GM23338 (cell line): Measurements from ENCODE around the gene ZNF155. TPM values are rescaled to one million over a fixed set of nuclear protein-coding genes. Genes with fewer than 3 reads are reported as not detected.
A peak's percentile ranks its signal among the peaks of the same experiment; 100 is the strongest.

ENCODE experiments used
- ATAC-seq: fragments of 200-7000 bp; cut with Tn5 transposase; 3 replicates; pipeline ENCODE4 v1.9.1; 2020
- DNase-seq: peaks from one replicate; pipeline ENCODE4 v3.0.0-alpha.2; 2015; ENCODE audit warnings: low spot score
- H2AFZ ChIP-seq: fragments of 200-600 bp; sonication (generic); 2 replicates; pipeline ENCODE4 v1.8.0; 2016; ENCODE audit warnings: antibody characterized with exemption, mild to moderate bottlenecking, moderate library complexity
- H3F3A ChIP-seq: fragments of 200-600 bp; sonication (generic); replicated peaks from 2 replicates; pipeline ENCODE4 v1.8.0; 2017; ENCODE audit warnings: antibody characterized with exemption, mixed run types, low read depth
- H3K27ac ChIP-seq: fragments of 200-600 bp; sonication (generic); 2 replicates; pipeline ENCODE4 v1.6.1; 2016; ENCODE audit warnings: low read depth
- H3K27me3 ChIP-seq: fragments of 200-600 bp; sonication (generic); 2 replicates; pipeline ENCODE4 v1.8.0; 2016; ENCODE audit warnings: mild to moderate bottlenecking, mixed run types, moderate library complexity; ENCODE audit not compliant: insufficient read depth
- H3K36me3 ChIP-seq: fragments of 200-600 bp; sonication (generic); 2 replicates; pipeline ENCODE4 v1.8.0; 2016; ENCODE audit warnings: mild to moderate bottlenecking; ENCODE audit not compliant: insufficient read depth
- H3K4me1 ChIP-seq: fragments of 200-600 bp; sonication (generic); 2 replicates; pipeline ENCODE4 v1.8.0; 2016; ENCODE audit warnings: mild to moderate bottlenecking, moderate library complexity; ENCODE audit not compliant: insufficient read depth
- H3K4me2 ChIP-seq: fragments of 200-600 bp; sonication (generic); 2 replicates; pipeline ENCODE4 v1.7.1; 2017; ENCODE audit warnings: mixed run types
- H3K4me3 ChIP-seq: fragments of 200-600 bp; sonication (generic); 2 replicates; pipeline ENCODE4 v1.6.1; 2016; ENCODE audit warnings: mixed run types
- H3K79me2 ChIP-seq: fragments of 200-600 bp; sonication (generic); replicated peaks from 2 replicates; pipeline ENCODE4 v1.8.0; 2017; ENCODE audit warnings: mild to moderate bottlenecking; ENCODE audit not compliant: insufficient read depth
- H3K9me2 ChIP-seq: fragments of 200-600 bp; sonication (generic); 2 replicates; pipeline ENCODE4 v1.8.0; 2017; ENCODE audit not compliant: insufficient read depth
- H4K20me1 ChIP-seq: fragments of 200-600 bp; sonication (generic); replicated peaks from 2 replicates; pipeline ENCODE4 v1.8.0; 2017; ENCODE audit warnings: mild to moderate bottlenecking; ENCODE audit not compliant: insufficient read depth
- H3K27ac Mint-ChIP-seq: 2 replicates; pipeline ENCODE4 v1.8.0; 2020; ENCODE audit warnings: inconsistent platforms, mild to moderate bottlenecking, moderate library complexity, mixed read lengths
- H3K27me3 Mint-ChIP-seq: 3 replicates; pipeline ENCODE4 v1.8.0; 2022; ENCODE audit warnings: low read depth, mild to moderate bottlenecking, moderate library complexity, mixed read lengths, inconsistent platforms; ENCODE audit not compliant: insufficient read depth, poor library complexity
- H3K36me3 Mint-ChIP-seq: 3 replicates; pipeline ENCODE4 v1.8.0; 2021; ENCODE audit warnings: low read depth, mild to moderate bottlenecking, inconsistent platforms, moderate library complexity, mixed read lengths
- H3K4me1 Mint-ChIP-seq: 3 replicates; pipeline ENCODE4 v1.8.0; 2020; ENCODE audit warnings: mild to moderate bottlenecking, inconsistent platforms, mixed read lengths
- H3K4me3 Mint-ChIP-seq: 3 replicates; pipeline ENCODE4 v1.8.0; 2021; ENCODE audit warnings: moderate library complexity, mild to moderate bottlenecking, inconsistent platforms, mixed read lengths
- H3K9me3 Mint-ChIP-seq: 3 replicates; pipeline ENCODE4 v1.8.0; 2020; ENCODE audit warnings: moderate library complexity, mild to moderate bottlenecking, inconsistent platforms, mixed read lengths
- CREB1 ChIP-seq: fragments of 250-450 bp; sonication (Bioruptor Pico); IDR thresholded peaks from 2 replicates; pipeline ENCODE4 v1.5.0; 2020; ENCODE audit warnings: low read depth, mild to moderate bottlenecking, moderate library complexity
- EZH2 ChIP-seq: fragments of 200-600 bp; sonication (generic); IDR thresholded peaks from one replicate; pipeline ENCODE4 v1.8.0; 2017; ENCODE audit warnings: antibody characterized with exemption, mild to moderate bottlenecking, low read depth; ENCODE audit not compliant: unreplicated experiment
- EZH2phosphoT487 ChIP-seq: fragments of 200-600 bp; sonication (generic); IDR thresholded peaks from one replicate; pipeline ENCODE4 v1.8.1; 2018; ENCODE audit warnings: antibody characterized with exemption; ENCODE audit not compliant: unreplicated experiment
- POLR2AphosphoS5 ChIP-seq: IDR thresholded peaks from 2 replicates; pipeline ENCODE4 v1.6.1; 2016; ENCODE audit warnings: antibody characterized with exemption, low read depth
- STAT1 ChIP-seq: IDR thresholded peaks from one replicate; pipeline ENCODE4 v1.6.1; 2016; ENCODE audit warnings: antibody characterized with exemption; ENCODE audit not compliant: unreplicated experiment
- polyA plus RNA-seq: library from polyadenylated mRNA; unstranded; fragments of >200 nt; fragmentation: Nextera tagmentation; extraction: Ambion mirVana; gene quantifications from 2 replicates; pipeline ENCODE4 v1.2.1, GENCODE V29; 2016
- total RNA-seq: library from RNA; depleted of rRNA; stranded (reverse); fragments of >200 nt; shearing (Covaris generic); gene quantifications from 2 replicates; pipeline ENCODE4 v1.2.3, GENCODE V29; 2014
- TF ChIP-seq, protein P1 (sequence below): fragments of 250-450 bp; sonication (Bioruptor Pico); IDR thresholded peaks from 2 replicates; pipeline ENCODE4 v1.5.0; 2020; ENCODE audit warnings: mild to moderate bottlenecking, moderate library complexity
- TF ChIP-seq, protein P2 (sequence below): IDR thresholded peaks from 2 replicates; pipeline ENCODE4 v1.6.1; 2016; ENCODE audit warnings: antibody characterized with exemption

Gene ZNF155
- total and polyA plus RNA-seq, 2 experiments from 2014 or later = 3.8 to 6.0 TPM

DNA sequence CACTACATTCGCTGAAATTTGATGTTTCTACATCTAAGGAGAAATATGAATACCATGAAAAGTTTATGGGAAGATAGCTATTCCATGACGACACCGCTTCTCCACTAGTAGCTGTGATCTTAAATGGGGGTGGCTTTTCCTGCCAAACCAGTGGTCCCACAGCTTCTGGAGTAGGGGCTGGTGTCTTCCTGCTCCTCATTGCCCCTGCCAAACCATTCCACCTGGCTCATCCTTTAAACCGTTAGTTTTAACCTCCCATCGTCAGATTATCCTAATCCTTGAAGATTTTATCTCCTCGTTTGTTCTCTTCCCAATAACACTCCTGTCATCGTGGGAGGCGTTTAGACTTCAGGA lies 18.2 kb downstream of the ZNF155 start (continued):
- TF ChIP-seq, protein P1, sequence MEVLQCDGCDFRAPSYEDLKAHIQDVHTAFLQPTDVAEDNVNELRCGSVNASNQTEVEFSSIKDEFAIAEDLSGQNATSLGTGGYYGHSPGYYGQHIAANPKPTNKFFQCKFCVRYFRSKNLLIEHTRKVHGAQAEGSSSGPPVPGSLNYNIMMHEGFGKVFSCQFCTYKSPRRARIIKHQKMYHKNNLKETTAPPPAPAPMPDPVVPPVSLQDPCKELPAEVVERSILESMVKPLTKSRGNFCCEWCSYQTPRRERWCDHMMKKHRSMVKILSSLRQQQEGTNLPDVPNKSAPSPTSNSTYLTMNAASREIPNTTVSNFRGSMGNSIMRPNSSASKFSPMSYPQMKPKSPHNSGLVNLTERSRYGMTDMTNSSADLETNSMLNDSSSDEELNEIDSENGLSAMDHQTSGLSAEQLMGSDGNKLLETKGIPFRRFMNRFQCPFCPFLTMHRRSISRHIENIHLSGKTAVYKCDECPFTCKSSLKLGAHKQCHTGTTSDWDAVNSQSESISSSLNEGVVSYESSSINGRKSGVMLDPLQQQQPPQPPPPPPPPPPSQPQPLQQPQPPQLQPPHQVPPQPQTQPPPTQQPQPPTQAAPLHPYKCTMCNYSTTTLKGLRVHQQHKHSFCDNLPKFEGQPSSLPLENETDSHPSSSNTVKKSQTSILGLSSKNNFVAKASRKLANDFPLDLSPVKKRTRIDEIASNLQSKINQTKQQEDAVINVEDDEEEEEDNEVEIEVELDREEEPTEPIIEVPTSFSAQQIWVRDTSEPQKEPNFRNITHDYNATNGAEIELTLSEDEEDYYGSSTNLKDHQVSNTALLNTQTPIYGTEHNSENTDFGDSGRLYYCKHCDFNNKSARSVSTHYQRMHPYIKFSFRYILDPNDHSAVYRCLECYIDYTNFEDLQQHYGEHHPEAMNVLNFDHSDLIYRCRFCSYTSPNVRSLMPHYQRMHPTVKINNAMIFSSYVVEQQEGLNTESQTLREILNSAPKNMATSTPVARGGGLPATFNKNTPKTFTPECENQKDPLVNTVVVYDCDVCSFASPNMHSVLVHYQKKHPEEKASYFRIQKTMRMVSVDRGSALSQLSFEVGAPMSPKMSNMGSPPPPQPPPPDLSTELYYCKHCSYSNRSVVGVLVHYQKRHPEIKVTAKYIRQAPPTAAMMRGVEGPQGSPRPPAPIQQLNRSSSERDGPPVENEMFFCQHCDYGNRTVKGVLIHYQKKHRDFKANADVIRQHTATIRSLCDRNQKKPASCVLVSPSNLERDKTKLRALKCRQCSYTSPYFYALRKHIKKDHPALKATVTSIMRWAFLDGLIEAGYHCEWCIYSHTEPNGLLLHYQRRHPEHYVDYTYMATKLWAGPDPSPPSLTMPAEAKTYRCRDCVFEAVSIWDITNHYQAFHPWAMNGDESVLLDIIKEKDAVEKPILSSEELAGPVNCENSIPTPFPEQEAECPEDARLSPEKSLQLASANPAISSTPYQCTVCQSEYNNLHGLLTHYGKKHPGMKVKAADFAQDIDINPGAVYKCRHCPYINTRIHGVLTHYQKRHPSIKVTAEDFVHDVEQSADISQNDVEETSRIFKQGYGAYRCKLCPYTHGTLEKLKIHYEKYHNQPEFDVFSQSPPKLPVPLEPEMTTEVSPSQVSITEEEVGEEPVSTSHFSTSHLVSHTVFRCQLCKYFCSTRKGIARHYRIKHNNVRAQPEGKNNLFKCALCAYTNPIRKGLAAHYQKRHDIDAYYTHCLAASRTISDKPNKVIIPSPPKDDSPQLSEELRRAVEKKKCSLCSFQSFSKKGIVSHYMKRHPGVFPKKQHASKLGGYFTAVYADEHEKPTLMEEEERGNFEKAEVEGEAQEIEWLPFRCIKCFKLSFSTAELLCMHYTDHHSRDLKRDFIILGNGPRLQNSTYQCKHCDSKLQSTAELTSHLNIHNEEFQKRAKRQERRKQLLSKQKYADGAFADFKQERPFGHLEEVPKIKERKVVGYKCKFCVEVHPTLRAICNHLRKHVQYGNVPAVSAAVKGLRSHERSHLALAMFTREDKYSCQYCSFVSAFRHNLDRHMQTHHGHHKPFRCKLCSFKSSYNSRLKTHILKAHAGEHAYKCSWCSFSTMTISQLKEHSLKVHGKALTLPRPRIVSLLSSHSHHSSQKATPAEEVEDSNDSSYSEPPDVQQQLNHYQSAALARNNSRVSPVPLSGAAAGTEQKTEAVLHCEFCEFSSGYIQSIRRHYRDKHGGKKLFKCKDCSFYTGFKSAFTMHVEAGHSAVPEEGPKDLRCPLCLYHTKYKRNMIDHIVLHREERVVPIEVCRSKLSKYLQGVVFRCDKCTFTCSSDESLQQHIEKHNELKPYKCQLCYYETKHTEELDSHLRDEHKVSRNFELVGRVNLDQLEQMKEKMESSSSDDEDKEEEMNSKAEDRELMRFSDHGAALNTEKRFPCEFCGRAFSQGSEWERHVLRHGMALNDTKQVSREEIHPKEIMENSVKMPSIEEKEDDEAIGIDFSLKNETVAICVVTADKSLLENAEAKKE (CRISPR knock-in tag) = no peak
- TF ChIP-seq EZH2 (no peak), STAT1 (no peak)

DNA sequence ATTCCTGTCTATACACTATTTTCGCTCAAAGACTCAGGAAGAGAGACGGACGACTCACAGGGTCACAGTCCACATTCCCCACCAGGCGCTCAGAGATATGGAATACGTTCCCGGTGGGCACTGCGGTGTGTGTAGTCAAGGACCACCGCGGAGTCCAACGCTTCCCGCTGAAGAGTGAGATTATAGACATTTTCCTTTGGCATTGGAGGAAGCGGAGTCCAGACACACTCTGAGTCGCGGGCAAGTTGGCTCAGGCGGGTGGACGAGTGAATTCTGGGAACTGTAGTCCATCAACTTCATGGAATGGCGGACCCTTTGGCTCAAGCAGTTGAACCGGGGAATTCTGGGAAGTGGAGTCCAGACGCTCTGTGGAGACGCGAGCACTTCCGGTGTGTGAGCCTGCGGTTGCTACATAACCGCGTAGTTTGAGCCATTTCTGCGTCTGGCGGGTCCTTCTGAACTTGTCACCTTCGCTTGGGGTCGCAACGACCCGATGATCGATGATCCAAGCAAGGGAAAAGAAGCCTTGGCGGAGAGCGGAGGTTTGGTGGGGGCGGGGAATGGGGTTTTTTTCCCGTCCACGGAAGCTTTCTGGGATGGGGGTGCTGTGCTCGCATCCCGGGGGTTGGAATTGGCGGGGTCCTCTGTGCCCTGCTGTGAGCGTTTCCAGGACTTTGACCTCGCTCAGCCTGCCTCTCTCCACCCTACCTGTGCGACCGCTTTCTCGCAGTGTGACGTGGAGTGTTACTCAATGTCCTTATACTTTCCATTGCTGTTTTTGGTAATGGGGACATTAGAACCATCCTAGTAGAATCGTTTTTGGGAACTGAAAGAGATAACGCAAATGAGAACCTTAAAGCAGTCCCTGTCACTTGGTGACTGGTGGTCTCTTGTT lies 18.8 kb downstream of the ZNF155 start, which contains the start of gene ZNF230:
Gene ZNF230 (plus strand): TSS at position 392 of the 895 bp plus-strand sequence. CDS start 4,122 bp downstream, outside the sequence.
- ATAC-seq (peak; percentile 99), DNase-seq (peak; percentile 99)
- H3K79me2 ChIP-seq = 0 out of 2 replicates have a peak, but pooled peaks cover 8% of the 10 kb centered on the region
- Mint-ChIP-seq H3K4me1 (peaks cover 9% of the 10 kb centered on the region), H3K4me3 (peak within 1 kb of the TSS; percentile 93), H3K27ac (peak within 1 kb of the TSS; percentile 65), H3K9me3 (peaks cover 7% of the 10 kb centered on the region), H3K36me3 (peaks cover 13% of the 10 kb centered on the region), H3K27me3 (peaks cover 9% of the 10 kb centered on the region)
- H3K27me3 ChIP-seq = no peaks in the 10 kb centered on the region
- H3F3A ChIP-seq = no peaks in the 10 kb centered on the region
- no peak within 1 kb of the TSS for H3K27ac ChIP-seq
- peak within 1 kb of the TSS; percentile 97 for H2AFZ ChIP-seq
- H3K9me2 ChIP-seq = peaks cover 20% of the 10 kb centered on the region
- H3K4me3 ChIP-seq = peak within 1 kb of the TSS; percentile 67
- TF ChIP-seq, protein P2, sequence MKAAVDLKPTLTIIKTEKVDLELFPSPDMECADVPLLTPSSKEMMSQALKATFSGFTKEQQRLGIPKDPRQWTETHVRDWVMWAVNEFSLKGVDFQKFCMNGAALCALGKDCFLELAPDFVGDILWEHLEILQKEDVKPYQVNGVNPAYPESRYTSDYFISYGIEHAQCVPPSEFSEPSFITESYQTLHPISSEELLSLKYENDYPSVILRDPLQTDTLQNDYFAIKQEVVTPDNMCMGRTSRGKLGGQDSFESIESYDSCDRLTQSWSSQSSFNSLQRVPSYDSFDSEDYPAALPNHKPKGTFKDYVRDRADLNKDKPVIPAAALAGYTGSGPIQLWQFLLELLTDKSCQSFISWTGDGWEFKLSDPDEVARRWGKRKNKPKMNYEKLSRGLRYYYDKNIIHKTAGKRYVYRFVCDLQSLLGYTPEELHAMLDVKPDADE = peak; percentile 98
- TF ChIP-seq CREB1 (peak; percentile 58), STAT1 (no peak), EZH2 (no peak), EZH2phosphoT487 (no peak), POLR2AphosphoS5 (peak; percentile 69)
- H4K20me1 ChIP-seq = no peaks in the 10 kb centered on the region
- no peaks in the 10 kb centered on the region for H3K4me1 ChIP-seq
- H3K36me3 ChIP-seq = no peaks in the 10 kb centered on the region
- H3K4me2 ChIP-seq = peak within 1 kb of the TSS; percentile 88
